ENCODE data around the gene ZNF716.
"Not testable (repeated sequence)": the region's sequence is repeated elsewhere in the genome, so short reads cannot be mapped to it uniquely, and the experiment has no call there.

The ZNF716 gene

DNA sequence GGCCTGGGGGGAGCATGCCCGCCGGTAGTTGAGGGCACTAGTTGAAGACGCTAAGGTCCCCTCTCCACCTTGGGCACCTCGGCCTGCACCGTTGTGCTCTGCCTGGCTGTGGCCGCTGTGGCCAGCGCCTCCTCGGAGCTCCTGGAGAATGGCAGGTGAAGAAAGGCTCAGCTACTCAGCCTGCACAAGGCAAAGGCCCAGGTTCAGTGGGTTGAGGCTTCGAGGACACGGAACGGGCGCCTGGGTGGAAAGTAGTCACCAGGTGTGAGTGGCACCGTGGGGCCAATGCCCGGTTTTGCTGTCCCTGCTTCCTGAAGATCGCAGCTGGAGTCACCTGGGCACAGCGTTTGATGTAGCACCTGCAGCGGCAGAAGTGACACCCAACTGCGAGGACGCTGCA, 12.4 kb upstream of the ZNF716 start:
- Mint-ChIP-seq H3K27me3 (no peaks in the 10 kb centered on the region), H3K27ac (ENCODE audit: low read depth) (no peak overlapping the region), H3K4me3 (no peak overlapping the region), H3K36me3 (ENCODE audit: insufficient read depth) (peaks cover 2% of the 10 kb centered on the region), H3K9me3 (peaks cover 16% of the 10 kb centered on the region), H3K4me1 (no peaks in the 10 kb centered on the region)
- no peak for ATAC-seq (replicated peaks; ENCODE audit: extremely low read depth, poor library complexity, severe bottlenecking)
- no peak for DNase-seq (ENCODE audit: low spot score in 2 of 2)

DNA sequence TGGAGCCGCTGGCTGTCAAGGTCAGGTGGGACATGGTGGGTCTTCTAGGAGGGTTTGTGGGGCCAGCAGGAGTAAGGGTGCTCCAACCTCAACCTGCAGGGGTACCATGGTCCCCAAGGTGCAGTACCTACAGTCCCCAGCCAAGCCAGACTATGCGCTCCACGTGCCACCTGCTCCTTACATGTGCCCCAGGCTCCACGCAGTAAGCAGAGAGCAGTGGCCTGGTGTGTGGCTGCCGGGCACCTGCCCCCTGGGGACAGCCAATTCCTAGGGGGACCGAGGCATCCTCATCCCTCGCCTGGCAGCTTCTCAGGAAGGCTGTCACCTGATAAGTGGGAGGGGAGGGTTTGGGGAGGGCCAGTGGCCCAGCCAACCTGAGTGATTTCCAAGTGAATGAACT, 11.7 kb upstream of the ZNF716 start:
- DNase-seq (ENCODE audit: low spot score in 2 of 2) = no peak
- no peak overlapping the region for H3K27ac Mint-ChIP-seq (ENCODE audit: low read depth)
- no peak overlapping the region for H3K4me3 Mint-ChIP-seq
- H3K27me3 Mint-ChIP-seq = no peaks in the 10 kb centered on the region
- no peak for ATAC-seq (replicated peaks; ENCODE audit: extremely low read depth, poor library complexity, severe bottlenecking)
- peaks cover 18% of the 10 kb centered on the region for H3K9me3 Mint-ChIP-seq
- H3K4me1 Mint-ChIP-seq = no peaks in the 10 kb centered on the region
- H3K36me3 Mint-ChIP-seq (ENCODE audit: insufficient read depth) = peaks cover 2% of the 10 kb centered on the region

GRCh38 chr7:57443567-57443966, 6.4 kb upstream of the ZNF716 start:
- no peak overlapping the region for H3K4me3 Mint-ChIP-seq
- peaks cover 1% of the 10 kb centered on the region for H3K36me3 Mint-ChIP-seq (ENCODE audit: insufficient read depth)
- ATAC-seq (replicated peaks; ENCODE audit: extremely low read depth, poor library complexity, severe bottlenecking) = no peak
- peaks cover 23% of the 10 kb centered on the region for H3K9me3 Mint-ChIP-seq
- no peak overlapping the region for H3K27ac Mint-ChIP-seq (ENCODE audit: low read depth)
- H3K4me1 Mint-ChIP-seq = no peaks in the 10 kb centered on the region
- no peaks in the 10 kb centered on the region for H3K27me3 Mint-ChIP-seq
- no peak for DNase-seq (ENCODE audit: low spot score in 2 of 2)

DNA sequence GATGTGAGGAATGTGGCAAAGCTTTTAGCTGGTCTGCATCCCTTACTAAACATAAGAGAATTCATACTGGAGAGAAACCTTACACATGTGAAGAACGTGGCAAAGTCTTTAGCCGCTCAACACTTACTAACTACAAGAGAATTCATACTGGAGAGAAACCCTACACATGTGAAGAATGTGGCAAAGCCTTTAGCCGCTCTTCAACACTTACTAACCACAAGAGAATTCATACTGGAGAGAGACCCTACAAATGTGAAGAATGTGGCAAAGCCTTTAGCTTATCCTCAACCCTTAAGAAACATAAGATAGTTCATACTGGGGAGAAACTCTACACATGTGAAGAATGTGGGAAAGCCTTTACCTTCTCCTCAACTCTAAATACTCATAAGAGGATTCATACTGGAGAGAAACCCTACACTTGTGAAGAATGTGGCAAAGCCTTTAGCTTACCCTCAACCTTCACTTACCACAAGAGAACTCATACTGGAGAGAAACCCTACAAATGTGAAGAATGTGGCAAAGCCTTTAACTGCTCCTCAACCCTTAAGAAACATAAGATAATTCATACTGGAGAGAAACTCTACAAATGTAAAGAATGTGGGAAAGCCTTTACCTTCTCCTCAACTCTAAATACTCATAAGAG, 19.3 kb downstream of the ZNF716 start:
- peaks cover 18% of the 10 kb centered on the region for H3K9me3 Mint-ChIP-seq
- H3K27ac Mint-ChIP-seq (ENCODE audit: low read depth); H3K4me3 Mint-ChIP-seq; ATAC-seq (replicated peaks; ENCODE audit: extremely low read depth, poor library complexity, severe bottlenecking); H3K27me3 Mint-ChIP-seq; H3K4me1 Mint-ChIP-seq; H3K36me3 Mint-ChIP-seq (ENCODE audit: insufficient read depth); DNase-seq (ENCODE audit: low spot score in 2 of 2): not testable (repeated sequence)

- H3K27ac Mint-ChIP-seq (ENCODE audit: low read depth); H3K27me3 Mint-ChIP-seq; H3K4me1 Mint-ChIP-seq; H3K4me3 Mint-ChIP-seq; H3K9me3 Mint-ChIP-seq; H3K36me3 Mint-ChIP-seq (ENCODE audit: insufficient read depth); ATAC-seq (replicated peaks; ENCODE audit: extremely low read depth, poor library complexity, severe bottlenecking); DNase-seq (ENCODE audit: low spot score in 2 of 2): not testable (repeated sequence)
These were observed 30.3 kb downstream of the ZNF716 start for GRCh38 chr7:57480304-57480703.

- not testable (repeated sequence) for H3K36me3 Mint-ChIP-seq (ENCODE audit: insufficient read depth); H3K4me1 Mint-ChIP-seq; H3K9me3 Mint-ChIP-seq; H3K27ac Mint-ChIP-seq (ENCODE audit: low read depth); DNase-seq (ENCODE audit: low spot score in 2 of 2); H3K27me3 Mint-ChIP-seq; H3K4me3 Mint-ChIP-seq; ATAC-seq (replicated peaks; ENCODE audit: extremely low read depth, poor library complexity, severe bottlenecking)
These were observed 35.0 kb downstream of the ZNF716 start for GRCh38 chr7:57485022-57485421.

DNA sequence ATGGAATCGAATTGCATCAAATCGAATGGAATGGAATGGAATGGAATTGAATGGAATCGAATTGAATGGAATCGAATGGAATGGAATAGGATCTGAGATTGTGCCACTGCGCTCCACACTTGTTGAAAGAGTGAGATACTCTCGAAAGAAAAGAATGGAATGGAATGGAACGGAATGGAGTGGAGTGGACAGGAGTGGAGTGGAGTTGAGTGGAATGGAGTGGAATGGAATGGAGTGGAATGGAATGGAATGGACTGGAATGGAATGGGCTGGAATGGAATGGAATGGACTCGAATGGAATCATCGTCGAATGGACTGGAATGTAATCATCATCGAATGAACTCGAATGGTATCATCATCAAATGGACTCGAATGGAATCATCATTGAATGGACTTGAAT, 38.0 kb downstream of the ZNF716 start:
- no peak for ATAC-seq (replicated peaks; ENCODE audit: extremely low read depth, poor library complexity, severe bottlenecking)
- Mint-ChIP-seq H3K27me3 (no peaks in the 10 kb centered on the region), H3K4me1 (no peaks in the 10 kb centered on the region), H3K27ac (ENCODE audit: low read depth) (no peak overlapping the region), H3K36me3 (ENCODE audit: insufficient read depth) (no peaks in the 10 kb centered on the region), H3K4me3 (no peak overlapping the region), H3K9me3 (no peaks in the 10 kb centered on the region)
- no peak for DNase-seq (ENCODE audit: low spot score in 2 of 2)

DNA sequence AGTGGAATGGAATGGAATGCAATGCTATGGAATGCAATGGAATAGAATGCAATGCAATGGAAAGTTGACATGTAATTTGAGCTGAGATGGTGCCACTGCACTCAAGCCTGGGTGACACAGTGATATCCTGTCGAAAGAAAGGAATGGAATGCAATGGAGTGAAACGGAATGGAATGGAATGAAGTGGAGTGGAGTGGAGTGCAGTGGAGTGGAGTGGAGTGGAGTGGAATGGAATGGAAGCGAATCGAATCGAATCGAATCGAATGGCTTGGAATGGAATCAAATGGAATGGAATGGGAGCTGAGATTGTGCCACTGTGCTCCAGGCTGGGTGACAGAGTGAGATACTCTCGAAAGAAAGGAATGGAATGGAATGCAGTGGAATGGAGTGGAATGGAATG, 45.1 kb downstream of the ZNF716 start:
- not testable (repeated sequence) for H3K36me3 Mint-ChIP-seq (ENCODE audit: insufficient read depth); H3K27me3 Mint-ChIP-seq; ATAC-seq (replicated peaks; ENCODE audit: extremely low read depth, poor library complexity, severe bottlenecking); H3K9me3 Mint-ChIP-seq; H3K27ac Mint-ChIP-seq (ENCODE audit: low read depth); H3K4me1 Mint-ChIP-seq; H3K4me3 Mint-ChIP-seq; DNase-seq (ENCODE audit: low spot score in 2 of 2)

DNA sequence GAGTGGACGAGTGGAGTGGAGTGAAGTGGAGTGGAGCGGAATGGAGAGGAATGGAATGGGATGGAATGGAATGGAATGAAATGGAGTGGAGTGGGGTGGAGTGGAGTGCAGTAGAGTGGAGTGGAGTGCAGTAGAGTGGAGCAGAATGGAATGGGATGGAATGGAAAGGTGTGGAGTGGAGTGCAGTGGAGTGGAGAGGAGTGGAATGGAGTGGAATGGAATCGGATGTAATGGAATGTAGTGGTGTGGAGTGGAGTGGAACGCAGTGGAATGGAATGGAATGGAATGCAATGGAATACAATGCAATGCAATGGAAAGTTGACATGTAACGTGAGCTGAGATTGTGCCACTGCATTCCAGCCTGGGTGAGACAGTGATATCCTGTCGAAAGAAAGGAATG, 46.4 kb downstream of the ZNF716 start:
- ATAC-seq (replicated peaks; ENCODE audit: extremely low read depth, poor library complexity, severe bottlenecking) = no peak

DNA sequence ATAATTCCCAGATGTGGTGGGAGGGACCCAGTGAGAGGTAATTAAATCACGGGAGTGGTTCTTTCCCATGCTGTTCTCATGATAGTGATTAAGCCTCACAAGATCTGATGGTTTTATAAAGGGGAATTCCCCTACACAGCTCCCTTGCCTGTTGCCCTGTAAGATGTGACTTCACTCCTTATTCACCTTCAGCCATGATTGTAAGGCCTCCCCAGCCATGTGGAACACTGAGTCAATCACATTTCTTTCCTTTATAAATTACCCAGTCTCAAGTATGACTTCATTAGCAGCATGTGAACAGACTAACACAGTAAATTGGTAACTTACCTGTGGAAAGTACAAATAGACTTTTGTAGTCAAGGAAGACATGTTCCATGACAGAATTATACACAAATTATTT, 55.2 kb downstream of the ZNF716 start:
- no peak for DNase-seq (ENCODE audit: low spot score in 2 of 2)
- Mint-ChIP-seq H3K27me3 (no peaks in the 10 kb centered on the region), H3K36me3 (ENCODE audit: insufficient read depth) (no peaks in the 10 kb centered on the region), H3K4me1 (no peaks in the 10 kb centered on the region), H3K27ac (ENCODE audit: low read depth) (no peak overlapping the region), H3K4me3 (no peak overlapping the region), H3K9me3 (peaks cover 24% of the 10 kb centered on the region)
- no peak for ATAC-seq (replicated peaks; ENCODE audit: extremely low read depth, poor library complexity, severe bottlenecking)

More for the DNA sequence above, 46.4 kb downstream of the ZNF716 start:
- no peak for DNase-seq (ENCODE audit: low spot score in 2 of 2)
- no peak overlapping the region for H3K27ac Mint-ChIP-seq (ENCODE audit: low read depth)
- no peaks in the 10 kb centered on the region for H3K9me3 Mint-ChIP-seq
- H3K27me3 Mint-ChIP-seq = no peaks in the 10 kb centered on the region
- H3K4me1 Mint-ChIP-seq = no peaks in the 10 kb centered on the region
- H3K4me3 Mint-ChIP-seq = no peak overlapping the region
- no peaks in the 10 kb centered on the region for H3K36me3 Mint-ChIP-seq (ENCODE audit: insufficient read depth)

Measured in central memory CD8-positive, alpha-beta T cell (primary cell).